ENCODE data around the gene GRWD1.

Gene GRWD1

GRCh38 chr19:48443731-48444128 is 2.1 kb upstream of the GRWD1 start:
- H3K9me3 ChIP-seq (ENCODE audit: severe bottlenecking) = no peaks in the 10 kb centered on the region
- DNase-seq = no peak
- H3K36me3 ChIP-seq = peaks cover 21% of the 10 kb centered on the region
- no peak overlapping the region for H3K27ac ChIP-seq
- TF ChIP-seq CTCF (IDR thresholded peaks at IDR 0.05; ENCODE audit: low read depth, low read length) = no peak
- no peak overlapping the region for H3K4me3 ChIP-seq (ENCODE audit: low read depth, low read length)
- no peaks in the 10 kb centered on the region for H3K27me3 ChIP-seq (ENCODE audit: insufficient read depth, low read depth, severe bottlenecking)

GRCh38 chr19:48444129-48444935 is 1.5 kb upstream of the GRWD1 start:
- DNase-seq = no peak
- Histone ChIP-seq H3K9me3 (ENCODE audit: severe bottlenecking) (no peaks in the 10 kb centered on the region), H3K36me3 (peaks cover 24% of the 10 kb centered on the region), H3K4me3 (ENCODE audit: low read depth, low read length) (no peak overlapping the region), H3K27me3 (ENCODE audit: insufficient read depth, low read depth, severe bottlenecking) (no peaks in the 10 kb centered on the region), H3K27ac (peak overlapping the region; percentile 85)
- no peak for TF ChIP-seq CTCF (IDR thresholded peaks at IDR 0.05; ENCODE audit: low read depth, low read length)

- peak overlapping the region; percentile 85 for H3K27ac ChIP-seq
- no peak for DNase-seq
- no peaks in the 10 kb centered on the region for H3K9me3 ChIP-seq (ENCODE audit: severe bottlenecking)
- no peaks in the 10 kb centered on the region for H3K27me3 ChIP-seq (ENCODE audit: insufficient read depth, low read depth, severe bottlenecking)
- peak overlapping the region; percentile 98 for H3K4me3 ChIP-seq (ENCODE audit: low read depth, low read length)
- no peak for TF ChIP-seq CTCF (IDR thresholded peaks at IDR 0.05; ENCODE audit: low read depth, low read length)
- peaks cover 25% of the 10 kb centered on the region for H3K36me3 ChIP-seq
Observed at GRCh38 chr19:48444936-48445200, 915 bp upstream of the GRWD1 start.

GRCh38 chr19:48445256-48445605 is 552 bp upstream of the GRWD1 start:
- Histone ChIP-seq H3K27me3 (ENCODE audit: insufficient read depth, low read depth, severe bottlenecking) (no peaks in the 10 kb centered on the region), H3K4me3 (ENCODE audit: low read depth, low read length) (peak overlapping the region; percentile 98), H3K36me3 (peaks cover 26% of the 10 kb centered on the region), H3K9me3 (ENCODE audit: severe bottlenecking) (no peaks in the 10 kb centered on the region), H3K27ac (peak overlapping the region; percentile 85)
- peak; percentile 28; the same call in 1 of the 2 replicates for TF ChIP-seq CTCF (IDR thresholded peaks at IDR 0.05; ENCODE audit: low read depth, low read length)
- DNase-seq = peak; percentile 67

- no peak for DNase-seq
- no peak for TF ChIP-seq CTCF (IDR thresholded peaks at IDR 0.05; ENCODE audit: low read depth, low read length)
- H3K4me3 ChIP-seq (ENCODE audit: low read depth, low read length) = peak overlapping the region; percentile 98
- no peaks in the 10 kb centered on the region for H3K9me3 ChIP-seq (ENCODE audit: severe bottlenecking)
- H3K27me3 ChIP-seq (ENCODE audit: insufficient read depth, low read depth, severe bottlenecking) = no peaks in the 10 kb centered on the region
- H3K36me3 ChIP-seq = peaks cover 40% of the 10 kb centered on the region
- peak overlapping the region; percentile 85; the same call in 1 of the 2 replicates for H3K27ac ChIP-seq
Observed at GRCh38 chr19:48446579-48446978, 796 bp downstream of the GRWD1 start.

GRCh38 chr19:48448563-48448962 is 2.8 kb downstream of the GRWD1 start:
- TF ChIP-seq CTCF (IDR thresholded peaks at IDR 0.05; ENCODE audit: low read depth, low read length) = no peak
- H3K27ac ChIP-seq = no peak overlapping the region
- no peaks in the 10 kb centered on the region for H3K27me3 ChIP-seq (ENCODE audit: insufficient read depth, low read depth, severe bottlenecking)
- no peak for DNase-seq
- no peak overlapping the region for H3K4me3 ChIP-seq (ENCODE audit: low read depth, low read length)
- H3K36me3 ChIP-seq = peaks cover 55% of the 10 kb centered on the region
- no peaks in the 10 kb centered on the region for H3K9me3 ChIP-seq (ENCODE audit: severe bottlenecking)

Measured in WERI-Rb-1 (cell line).